Glutamatergic neuron (in vitro differentiated cells): ENCODE measurements around the gene PRDM16. TPM values are rescaled to one million over a fixed set of nuclear protein-coding genes. Genes with fewer than 3 reads are reported as not detected.
A peak's percentile ranks its signal among the peaks of the same experiment; 100 is the strongest.

Experiments used
- DNase-seq: peaks from one replicate; pipeline ENCODE4 v3.0.0; 2022
- H3K27ac Mint-ChIP-seq: one replicate; pipeline ENCODE4 v1.8.0; 2020; ENCODE audit warnings: mild to moderate bottlenecking, mixed read lengths, inconsistent platforms; ENCODE audit not compliant: unreplicated experiment
- H3K27me3 Mint-ChIP-seq: one replicate; pipeline ENCODE4 v1.8.0; 2020; ENCODE audit warnings: mild to moderate bottlenecking, moderate library complexity, mixed read lengths, inconsistent platforms; ENCODE audit not compliant: unreplicated experiment
- H3K36me3 Mint-ChIP-seq: one replicate; pipeline ENCODE4 v1.8.0; 2020; ENCODE audit warnings: mild to moderate bottlenecking, mixed read lengths, inconsistent platforms; ENCODE audit not compliant: unreplicated experiment
- H3K4me1 Mint-ChIP-seq: one replicate; pipeline ENCODE4 v1.8.0; 2020; ENCODE audit warnings: mild to moderate bottlenecking, low read depth, mixed read lengths, inconsistent platforms; ENCODE audit not compliant: unreplicated experiment
- H3K4me3 Mint-ChIP-seq: one replicate; pipeline ENCODE4 v1.8.0; 2020; ENCODE audit warnings: mild to moderate bottlenecking, mixed read lengths, inconsistent platforms; ENCODE audit not compliant: unreplicated experiment
- H3K9me3 Mint-ChIP-seq: one replicate; pipeline ENCODE4 v1.8.0; 2020; ENCODE audit warnings: mild to moderate bottlenecking, moderate library complexity, mixed read lengths, inconsistent platforms; ENCODE audit not compliant: unreplicated experiment
- CTCF ChIP-seq: fragments of 200-600 bp; sonication (generic); IDR thresholded peaks from one replicate; pipeline ENCODE4 v1.5.0; 2021; ENCODE audit not compliant: partially characterized antibody, unreplicated experiment
- total RNA-seq: library from RNA; stranded (reverse); fragmentation: NEBNext Ultra II Directional; extraction: Animal tissue kit (Norgen Biotek cat#: 25700); gene quantifications from one replicate; pipeline ENCODE4 v1.2.1, GENCODE V29; 2021; ENCODE audit not compliant: unreplicated experiment

PRDM16 gene
- total RNA-seq, 1 donor from 2014 or later = 0.07 TPM

GRCh38 chr1:3465091-3465934 lies 396.3 kb downstream of the PRDM16 start:
- TF ChIP-seq CTCF = no peak
- H3K9me3 Mint-ChIP-seq = peaks cover 1% of the 10 kb centered on the region
- peaks cover 5% of the 10 kb centered on the region for H3K4me1 Mint-ChIP-seq
- H3K4me3 Mint-ChIP-seq = no peak overlapping the region
- peaks cover 2% of the 10 kb centered on the region for H3K27me3 Mint-ChIP-seq
- DNase-seq = peak; percentile 9
- no peak overlapping the region for H3K27ac Mint-ChIP-seq
- H3K36me3 Mint-ChIP-seq = no peaks in the 10 kb centered on the region

DNA sequence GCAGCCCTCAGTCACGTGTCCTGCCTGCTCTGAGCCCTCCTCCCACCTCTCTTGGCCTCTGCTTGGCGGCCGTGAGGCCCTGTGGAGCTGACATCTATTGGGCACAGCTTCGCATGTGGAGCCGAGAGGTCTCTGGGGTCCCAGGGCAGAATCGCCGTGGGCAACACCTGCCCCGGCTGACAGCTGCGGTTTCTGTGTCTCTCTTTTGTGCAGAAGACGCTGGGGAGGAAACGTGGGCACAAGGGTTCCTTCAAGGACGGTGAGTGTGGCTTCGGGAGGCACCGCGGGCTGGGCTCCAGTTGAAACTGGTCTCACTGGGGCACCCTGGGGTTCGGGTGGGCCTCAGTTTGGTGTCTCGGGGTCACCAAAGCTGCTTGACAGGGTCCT lies 396.9 kb downstream of the PRDM16 start:
- H3K27me3 Mint-ChIP-seq = peaks cover 8% of the 10 kb centered on the region
- TF ChIP-seq CTCF = no peak
- H3K9me3 Mint-ChIP-seq = peaks cover 1% of the 10 kb centered on the region
- H3K36me3 Mint-ChIP-seq = no peaks in the 10 kb centered on the region
- no peak overlapping the region for H3K27ac Mint-ChIP-seq
- DNase-seq = peak; percentile 19
- peaks cover 8% of the 10 kb centered on the region for H3K4me1 Mint-ChIP-seq
- H3K4me3 Mint-ChIP-seq = no peak overlapping the region

DNA sequence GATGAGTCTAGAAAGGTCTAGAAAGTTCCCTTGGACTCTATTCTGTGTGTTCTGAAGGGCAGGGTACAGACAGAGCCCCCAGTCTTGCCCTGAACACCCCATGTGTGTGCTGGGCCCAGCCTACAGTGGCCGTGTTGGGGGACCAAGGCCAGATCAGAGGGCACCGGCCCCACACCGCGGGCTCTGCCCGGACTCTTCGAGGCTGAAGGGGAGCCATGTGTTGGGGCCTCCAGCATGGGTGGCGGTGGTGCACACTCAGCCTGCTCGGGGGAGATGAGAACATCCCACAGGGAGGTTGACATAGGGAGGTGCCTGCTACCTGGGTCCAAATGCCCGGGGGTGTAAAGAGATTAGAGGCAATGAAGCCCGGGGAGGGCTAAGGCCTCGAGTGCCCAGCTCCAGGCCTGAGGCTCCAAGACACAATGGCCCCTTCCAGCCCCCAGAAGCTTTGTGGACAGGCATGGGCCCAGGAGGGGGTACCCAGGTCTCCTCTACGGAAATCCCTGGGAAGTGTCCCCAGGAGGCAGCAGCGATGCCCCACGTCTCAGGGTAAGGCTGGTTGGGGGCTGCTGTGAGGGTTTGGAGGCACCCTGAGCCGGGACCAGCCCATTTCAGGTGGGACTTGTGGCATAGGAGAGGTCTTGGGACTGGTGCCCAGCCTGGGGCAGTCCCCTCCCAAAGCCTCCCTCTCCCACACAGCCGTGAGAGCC lies 397.5 kb downstream of the PRDM16 start:
- Mint-ChIP-seq H3K9me3 (no peaks in the 10 kb centered on the region), H3K36me3 (no peaks in the 10 kb centered on the region), H3K27ac (no peak overlapping the region), H3K4me1 (peaks cover 8% of the 10 kb centered on the region), H3K27me3 (peaks cover 9% of the 10 kb centered on the region), H3K4me3 (no peak overlapping the region)
- TF ChIP-seq CTCF = no peak
- peak; percentile 6 for DNase-seq

DNA sequence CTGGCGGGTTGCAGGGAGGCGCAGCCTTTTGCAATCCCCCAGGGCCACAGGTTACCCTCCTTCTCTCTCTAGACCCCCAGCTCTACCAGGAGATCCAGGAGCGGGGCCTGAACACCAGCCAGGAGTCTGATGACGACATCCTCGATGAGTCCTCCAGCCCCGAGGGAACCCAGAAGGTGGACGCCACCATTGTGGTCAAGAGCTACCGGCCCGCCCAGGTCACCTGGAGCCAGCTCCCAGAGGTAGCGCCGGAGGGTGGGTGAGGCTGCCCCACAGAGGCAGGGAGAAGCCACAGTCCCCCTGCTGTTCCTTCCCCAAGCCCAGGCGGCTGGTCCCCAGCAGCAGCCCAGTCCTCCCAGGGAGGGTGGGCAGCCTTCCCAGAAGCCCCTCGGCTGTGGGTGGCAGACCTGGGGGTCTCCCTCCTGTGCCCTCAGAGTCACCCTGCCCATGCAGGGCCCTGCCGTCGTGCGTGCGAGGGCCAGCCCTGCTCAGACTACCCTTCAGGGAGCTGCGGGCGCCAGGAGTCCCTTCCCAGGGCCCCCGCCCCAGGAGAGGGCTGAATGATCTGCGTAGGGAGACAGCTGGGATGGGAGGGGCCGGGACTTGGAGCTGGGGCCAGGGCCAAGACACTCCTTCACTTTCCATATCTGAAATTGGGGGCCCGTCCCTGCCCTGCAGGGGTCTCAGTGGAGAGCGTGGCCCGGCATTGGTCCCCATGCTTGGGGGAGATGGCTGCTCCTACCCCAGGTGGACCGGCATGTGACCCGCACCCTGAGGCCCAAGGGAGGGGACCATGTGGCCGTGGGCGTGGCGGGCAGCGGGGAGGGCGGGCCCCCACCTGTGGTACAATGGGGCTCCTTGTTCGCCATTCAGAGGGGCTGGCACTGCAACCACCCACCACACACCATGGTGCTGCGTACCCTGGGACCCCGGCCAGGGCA lies 398.4 kb downstream of the PRDM16 start:
- TF ChIP-seq CTCF = no peak
- Mint-ChIP-seq H3K27ac (no peak overlapping the region), H3K9me3 (no peaks in the 10 kb centered on the region)

More for the DNA sequence above, 398.4 kb downstream of the PRDM16 start:
- peaks cover 9% of the 10 kb centered on the region for H3K27me3 Mint-ChIP-seq
- DNase-seq = peak; percentile 11
- H3K4me1 Mint-ChIP-seq = peaks cover 9% of the 10 kb centered on the region
- H3K4me3 Mint-ChIP-seq = no peak overlapping the region
- H3K36me3 Mint-ChIP-seq = no peaks in the 10 kb centered on the region
